GM15510 (cell line): Measurements from ENCODE around the gene B4GALNT4.

ENCODE experiments used
- POLR2A ChIP-seq: IDR thresholded peaks from 3 replicates; pipeline ENCODE4 v1.6.1; 2011; ENCODE audit warnings: borderline replicate concordance; ENCODE audit not compliant: insufficient read length; ENCODE audit errors: extremely low read depth

The B4GALNT4 gene

GRCh38 chr11:368414-369335 lies 624 bp upstream of the B4GALNT4 start:
- TF ChIP-seq POLR2A = no peak

DNA sequence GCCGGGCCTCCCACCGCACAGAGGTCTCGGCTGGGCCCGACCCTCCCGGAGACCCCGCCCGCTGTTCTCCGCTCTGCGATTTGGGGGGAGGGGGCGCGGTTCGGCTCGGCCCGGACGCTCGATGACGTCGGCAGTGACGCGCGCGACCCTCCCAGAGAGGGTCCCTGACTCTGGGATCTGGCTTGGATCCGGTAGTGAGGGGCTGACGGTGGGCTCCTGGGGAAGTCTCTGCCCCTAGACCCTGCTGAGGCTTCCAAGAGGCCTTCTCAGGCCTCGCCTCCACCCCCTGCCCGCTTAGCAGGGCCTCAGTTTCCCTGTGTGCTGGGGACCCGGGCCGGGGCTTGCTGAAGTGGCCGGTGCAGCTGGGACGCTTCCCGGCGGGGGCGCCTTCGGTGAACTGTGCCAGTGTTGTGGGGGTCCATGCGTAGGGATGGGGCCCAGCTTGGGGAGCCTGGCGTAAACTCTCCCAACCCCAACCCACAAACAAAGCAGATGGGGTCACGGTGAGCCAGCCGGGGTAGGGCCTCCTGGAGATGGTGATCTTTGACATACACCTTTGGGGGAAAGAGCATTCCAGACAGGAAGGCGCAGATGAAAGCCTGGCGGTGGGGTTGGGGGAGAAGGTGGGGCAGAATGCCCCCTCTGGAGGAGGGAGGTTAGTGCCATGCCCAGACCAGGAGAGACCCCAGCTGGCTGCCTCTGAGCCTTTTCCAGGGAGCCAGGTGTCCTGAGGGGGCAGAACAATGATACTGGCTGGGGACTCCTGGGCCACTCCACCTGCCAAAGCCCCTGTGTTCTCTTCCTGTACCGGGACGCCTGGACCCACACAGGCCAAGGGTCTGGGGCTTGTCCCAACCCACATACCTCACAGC lies 1.0 kb downstream of the B4GALNT4 start:
- TF ChIP-seq POLR2A = no peak

DNA sequence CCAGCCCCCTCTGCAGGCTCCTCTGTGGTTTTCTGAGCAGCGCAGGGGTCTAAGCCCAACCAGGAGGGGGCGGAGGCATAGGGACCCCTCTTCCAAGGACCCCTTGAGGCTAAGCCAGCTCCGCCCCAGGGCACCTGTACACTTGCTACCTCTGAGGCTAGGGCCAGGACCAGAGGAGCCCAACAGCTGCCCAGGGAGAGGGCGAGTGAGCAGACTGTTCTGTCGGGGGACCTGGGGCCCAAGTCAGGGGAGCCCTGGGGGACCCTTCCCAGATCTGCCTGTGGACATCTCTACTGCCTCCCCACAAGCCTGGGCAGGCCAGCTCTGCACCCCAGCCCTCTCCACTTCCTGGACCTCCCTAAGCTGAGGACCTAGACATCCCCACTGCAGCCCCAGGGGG lies 1.8 kb downstream of the B4GALNT4 start:
- no peak for TF ChIP-seq POLR2A

DNA sequence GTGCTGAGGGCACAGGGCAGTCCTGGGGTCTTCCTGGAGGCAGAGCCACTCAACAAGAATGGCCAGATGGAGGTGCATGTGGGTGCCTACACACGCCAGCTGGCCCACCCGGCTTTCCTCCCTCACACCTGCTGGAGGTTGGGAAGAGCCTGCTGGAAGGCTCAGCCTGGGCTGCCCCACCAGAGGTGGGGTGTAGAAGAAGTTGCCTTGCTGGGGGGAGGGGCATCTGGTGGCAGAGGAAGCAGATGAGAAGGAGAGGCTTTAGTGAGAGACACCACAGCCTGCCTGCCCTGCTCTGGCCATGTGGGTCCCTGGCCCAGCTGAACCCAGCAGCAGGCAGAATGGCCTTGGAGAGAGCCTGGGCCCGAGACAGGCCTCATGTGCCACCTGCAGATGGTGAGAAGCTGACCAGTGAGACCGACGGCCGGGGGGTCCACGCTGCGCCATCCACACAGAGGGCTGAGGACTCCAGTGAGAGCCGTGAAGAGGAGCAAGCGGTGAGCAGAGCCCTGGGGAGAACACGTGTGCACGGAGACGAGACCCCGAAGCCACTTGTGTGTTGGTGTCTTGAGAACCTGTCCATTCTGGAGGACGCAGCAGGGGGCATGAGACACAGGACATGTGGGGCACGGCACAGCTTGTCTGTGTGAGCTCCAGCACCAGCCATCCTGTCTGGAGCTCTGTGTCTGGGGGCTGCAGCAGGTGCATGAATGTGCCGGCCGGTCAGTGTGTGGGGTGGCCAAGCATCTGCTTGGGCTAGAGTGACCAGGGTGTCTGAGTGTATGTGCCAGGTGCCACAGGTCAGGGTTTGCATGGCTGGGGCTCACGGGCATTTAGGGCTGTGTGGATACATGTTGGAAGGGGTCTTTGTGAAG lies 2.7 kb downstream of the B4GALNT4 start:
- TF ChIP-seq POLR2A = no peak

- TF ChIP-seq POLR2A = no peak
Observed at GRCh38 chr11:372809-373715, 3.8 kb downstream of the B4GALNT4 start.

DNA sequence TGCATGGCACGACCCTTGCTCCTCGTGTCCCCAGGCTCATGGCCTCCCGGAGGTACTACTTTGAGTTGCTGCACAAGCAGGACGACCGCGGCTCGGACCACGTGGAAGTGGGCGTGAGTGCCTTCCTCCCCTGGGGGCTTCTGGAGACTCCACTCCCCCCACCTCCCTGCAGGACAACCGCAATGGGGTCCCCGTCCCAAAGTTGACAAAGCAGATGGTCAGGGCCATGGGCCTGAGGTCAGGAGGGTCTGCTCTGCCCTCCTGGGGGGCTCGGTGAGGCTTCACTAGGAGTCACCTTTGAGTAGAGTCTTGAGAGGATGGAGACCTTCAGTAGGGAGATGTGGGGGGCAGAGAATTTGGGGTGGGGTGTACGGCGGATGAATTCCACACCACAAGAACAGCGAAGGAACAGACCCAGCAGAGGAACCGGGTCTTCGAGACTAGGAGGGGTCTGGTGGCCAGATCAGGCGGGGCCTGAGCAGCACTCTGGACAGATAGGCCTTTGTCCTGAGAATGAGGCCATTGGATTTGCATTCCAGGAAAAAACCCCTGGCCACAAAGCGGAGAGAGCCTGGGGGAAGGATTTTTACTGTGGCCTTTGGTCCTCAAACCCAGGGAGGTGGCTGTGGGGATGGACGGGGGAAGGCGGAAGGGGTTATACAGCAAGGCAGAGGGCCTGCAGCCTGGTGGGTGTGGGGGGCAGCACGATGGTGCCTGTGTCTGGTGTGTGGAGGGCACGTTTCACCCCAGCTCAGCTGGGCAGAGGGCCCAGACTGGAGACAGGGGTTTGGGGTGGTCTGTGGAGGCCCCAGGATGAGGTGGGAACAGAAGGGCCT lies 4.6 kb downstream of the B4GALNT4 start:
- no peak for TF ChIP-seq POLR2A

DNA sequence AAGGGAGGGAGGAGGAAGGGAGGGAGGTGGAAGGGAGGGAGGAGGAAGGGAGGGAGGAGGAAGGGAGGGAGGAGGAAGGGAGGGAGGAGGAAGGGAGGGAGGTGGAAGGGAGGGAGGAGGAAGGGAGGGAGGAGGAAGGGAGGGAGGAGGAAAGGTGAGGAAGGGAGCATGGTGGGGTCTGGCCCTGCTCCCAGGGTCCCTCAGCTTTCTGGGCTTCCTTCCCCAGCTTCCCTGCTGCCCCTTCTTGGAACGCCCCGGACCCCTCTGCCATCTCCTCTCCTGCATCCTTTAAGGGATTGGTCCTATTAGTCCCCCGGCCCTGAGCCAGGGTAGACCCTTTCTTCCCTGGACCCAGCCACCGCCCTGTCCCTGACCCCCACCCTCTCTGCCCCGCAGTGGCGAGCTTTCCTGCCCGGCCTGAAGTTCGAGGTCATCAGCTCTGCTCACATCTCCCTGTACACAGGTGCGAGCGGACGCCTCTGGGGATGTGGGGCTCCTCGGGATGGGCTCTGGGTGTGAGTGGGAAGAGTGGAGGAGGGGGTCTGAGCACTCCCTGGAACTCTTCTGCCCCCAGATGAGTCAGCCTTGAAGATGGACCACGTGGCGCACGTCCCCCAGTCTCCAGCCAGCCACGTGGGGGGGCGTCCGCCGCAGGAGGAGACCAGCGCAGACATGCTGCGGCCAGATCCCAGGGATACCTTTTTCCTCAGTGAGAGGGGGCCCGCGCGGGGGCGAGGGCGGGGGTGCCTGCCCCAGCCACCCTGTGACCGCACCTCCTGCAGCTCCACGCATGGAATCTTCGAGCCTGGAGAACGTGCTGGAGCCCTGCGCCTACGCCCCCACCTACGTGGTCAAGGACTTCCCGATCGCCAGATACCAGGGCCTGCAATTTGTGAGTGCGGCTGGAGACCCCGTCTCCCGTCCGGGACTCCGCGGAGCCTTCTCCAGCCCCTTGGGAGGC lies 6.0 kb downstream of the B4GALNT4 start:
- no peak for TF ChIP-seq POLR2A

- TF ChIP-seq POLR2A = no peak
Observed at GRCh38 chr11:376531-377173, 7.4 kb downstream of the B4GALNT4 start.

DNA sequence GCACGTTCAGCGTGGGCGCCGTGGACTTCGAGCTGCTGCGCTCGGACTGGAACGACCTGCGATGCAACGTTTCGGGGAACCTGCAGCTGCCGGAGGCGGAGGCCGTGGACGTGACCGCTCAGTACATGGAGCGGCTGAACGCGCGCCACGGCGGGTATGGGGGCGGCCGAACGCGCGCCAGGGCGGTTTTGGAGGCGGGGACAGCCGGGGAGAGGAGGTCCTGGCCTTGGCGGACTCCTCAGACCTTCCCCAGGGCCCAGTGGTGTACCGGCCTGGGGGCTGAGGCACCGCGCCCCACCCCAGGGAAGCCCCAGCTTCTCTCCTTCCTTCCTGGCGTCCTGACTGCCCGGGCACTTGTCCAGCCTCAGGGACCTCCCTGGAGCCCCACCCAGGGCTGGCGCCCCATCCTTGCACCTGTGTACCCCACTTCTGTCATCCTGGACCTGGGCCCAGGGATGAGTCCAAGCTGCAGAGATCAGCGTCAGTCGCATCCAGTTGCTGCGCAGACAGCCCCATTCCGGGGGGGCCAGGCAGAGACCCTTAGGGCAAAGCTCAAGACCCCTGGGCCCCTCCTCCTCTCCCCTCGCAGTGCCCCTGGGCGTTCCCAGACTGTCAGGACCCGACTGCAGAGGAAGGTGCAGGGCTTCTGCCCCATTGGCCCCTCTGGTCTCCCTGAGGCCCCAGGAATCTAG lies 8.0 kb downstream of the B4GALNT4 start:
- no peak for TF ChIP-seq POLR2A

GRCh38 chr11:377883-378500 lies 8.7 kb downstream of the B4GALNT4 start:
- TF ChIP-seq POLR2A = no peak
